PC-9 (cell line): Measurements from ENCODE around the gene SLC9A4.

Experiments used
- EZH2 ChIP-seq: fragments of 200-600 bp; sonication (generic); IDR thresholded peaks from 2 replicates; pipeline ENCODE4 v1.8.0; 2017; ENCODE audit warnings: antibody characterized with exemption, low read depth
- TF ChIP-seq, protein P1 (sequence below): fragments of 200-600 bp; sonication (generic); conservative IDR thresholded peaks from 2 replicates; pipeline ENCODE4 v1.6.1; 2017; ENCODE audit warnings: mixed run types, antibody characterized with exemption, mild to moderate bottlenecking, moderate library complexity

DNA sequence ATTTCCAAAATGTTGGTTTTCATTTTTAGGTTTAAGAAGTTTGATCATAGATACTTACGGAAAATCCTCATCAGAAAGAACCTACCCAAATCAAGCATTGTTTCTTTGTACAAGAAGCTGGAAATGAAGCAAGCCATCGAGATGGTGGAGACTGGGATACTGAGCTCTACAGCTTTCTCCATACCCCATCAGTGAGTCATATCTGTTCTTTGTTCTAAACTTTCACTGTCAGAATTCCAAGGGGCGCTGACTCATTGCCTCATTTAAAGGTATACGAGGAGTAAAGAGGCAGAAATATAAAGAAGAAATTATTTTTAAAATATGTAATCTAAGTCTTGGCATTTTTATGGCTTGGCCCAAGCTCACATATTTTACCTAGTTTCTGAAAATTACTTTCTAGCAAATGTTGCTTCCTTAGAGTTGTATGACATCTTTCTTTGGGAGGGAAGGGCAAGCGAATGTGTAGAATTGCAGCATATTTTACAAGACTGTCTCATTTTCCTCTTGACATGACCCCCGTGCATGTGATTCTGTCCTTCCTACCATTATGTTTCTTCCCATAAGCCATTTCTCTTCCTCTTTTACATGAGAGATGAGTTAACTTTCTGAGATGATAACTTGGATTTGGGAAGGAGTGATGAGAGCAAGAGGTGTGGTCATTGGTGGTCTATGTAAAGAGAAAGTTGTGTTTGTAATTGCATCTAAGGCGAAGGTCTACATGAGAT, 41.2 kb downstream of the SLC9A4 start:
- TF ChIP-seq, protein P1, sequence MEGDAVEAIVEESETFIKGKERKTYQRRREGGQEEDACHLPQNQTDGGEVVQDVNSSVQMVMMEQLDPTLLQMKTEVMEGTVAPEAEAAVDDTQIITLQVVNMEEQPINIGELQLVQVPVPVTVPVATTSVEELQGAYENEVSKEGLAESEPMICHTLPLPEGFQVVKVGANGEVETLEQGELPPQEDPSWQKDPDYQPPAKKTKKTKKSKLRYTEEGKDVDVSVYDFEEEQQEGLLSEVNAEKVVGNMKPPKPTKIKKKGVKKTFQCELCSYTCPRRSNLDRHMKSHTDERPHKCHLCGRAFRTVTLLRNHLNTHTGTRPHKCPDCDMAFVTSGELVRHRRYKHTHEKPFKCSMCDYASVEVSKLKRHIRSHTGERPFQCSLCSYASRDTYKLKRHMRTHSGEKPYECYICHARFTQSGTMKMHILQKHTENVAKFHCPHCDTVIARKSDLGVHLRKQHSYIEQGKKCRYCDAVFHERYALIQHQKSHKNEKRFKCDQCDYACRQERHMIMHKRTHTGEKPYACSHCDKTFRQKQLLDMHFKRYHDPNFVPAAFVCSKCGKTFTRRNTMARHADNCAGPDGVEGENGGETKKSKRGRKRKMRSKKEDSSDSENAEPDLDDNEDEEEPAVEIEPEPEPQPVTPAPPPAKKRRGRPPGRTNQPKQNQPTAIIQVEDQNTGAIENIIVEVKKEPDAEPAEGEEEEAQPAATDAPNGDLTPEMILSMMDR = no peak
- TF ChIP-seq EZH2 = no peak
